ENCODE data around the gene MPP2. TPM values are rescaled to one million over a fixed set of nuclear protein-coding genes. Genes with fewer than 3 reads are reported as not detected.
"Not testable (repeated sequence)": the region's sequence is repeated elsewhere in the genome, so short reads cannot be mapped to it uniquely, and the experiment has no call there.

The MPP2 gene
- total RNA-seq, 3 donors from 2014 or later (not counting 1 experiment from before 2014, with no cell fraction given), result 0.75 to 2.0 (median 0.85) TPM

DNA sequence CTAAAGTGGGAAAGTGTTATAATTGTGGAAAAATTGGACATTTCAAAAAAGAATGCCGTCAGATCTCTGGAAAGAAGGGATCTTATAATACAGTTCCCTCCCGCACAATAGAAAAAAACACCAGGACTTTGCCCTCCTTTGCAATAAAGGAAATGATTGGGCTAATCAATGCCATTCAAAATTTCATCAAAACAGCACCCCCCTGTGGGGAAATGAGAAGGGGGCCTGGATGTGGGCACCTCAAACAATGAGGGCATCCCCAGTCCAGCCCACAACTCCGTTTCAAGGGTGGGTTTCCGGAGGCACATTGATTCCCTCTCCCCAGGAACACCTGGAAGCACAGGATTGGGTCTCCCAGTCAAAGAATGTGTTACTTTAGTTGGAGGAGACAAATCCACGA, 34.2 kb downstream of the MPP2 start:
- ATAC-seq (no peak), DNase-seq (no peak)
- H3K27me3 ChIP-seq (ENCODE audit: control insufficient read depth, insufficient read depth, low read length), result peaks cover 6% of the 10 kb centered on the region
- peaks cover 17 to 47% of the 10 kb centered on the region in 2 donors for H3K27me3 Mint-ChIP-seq (ENCODE audit: low read depth in 2 of 2)
- no peak overlapping the region for H3K27ac ChIP-seq (ENCODE audit: low read length)
- H3K4me3 Mint-ChIP-seq, result no peak overlapping the region
- WGBS (ENCODE audit: insufficient coverage), result 68% methylated on average over 4 of the region's 5 CpGs
- no peak for TF ChIP-seq CTCF (IDR thresholded peaks at IDR 0.05)
- no peak overlapping the region for H3K4me3 ChIP-seq (ENCODE audit: low read length)
- intact Hi-C loops (cut with micrococcal nuclease), result no loop called here
- H3K36me3 Mint-ChIP-seq, result no peaks in the 10 kb centered on the region
- no peaks in the 10 kb centered on the region for H3K4me1 ChIP-seq (ENCODE audit: control insufficient read depth, insufficient read depth, low read length)
- H3K27ac Mint-ChIP-seq, result no peak overlapping the region
- no peaks in the 10 kb centered on the region for H3K9me3 ChIP-seq (ENCODE audit: control insufficient read depth, insufficient read depth, low read length)
- no peaks in the 10 kb centered on the region for H3K9me3 Mint-ChIP-seq
- no peaks in the 10 kb centered on the region for H3K36me3 ChIP-seq (ENCODE audit: control insufficient read depth, insufficient read depth, low read length)
- H3K4me1 Mint-ChIP-seq, result no peaks in the 10 kb centered on the region

GRCh38 chr17:43871946-43872690, 35.2 kb downstream of the MPP2 start:
- H3K9me3 ChIP-seq (ENCODE audit: control insufficient read depth, insufficient read depth, low read length), result no peaks in the 10 kb centered on the region
- Mint-ChIP-seq H3K27ac (no peak overlapping the region), H3K4me1 (no peaks in the 10 kb centered on the region), H3K27me3 (ENCODE audit: low read depth in 2 of 2) (peaks cover 19 to 47% of the 10 kb centered on the region in 2 donors), H3K9me3 (no peaks in the 10 kb centered on the region), H3K4me3 (no peak overlapping the region), H3K36me3 (no peaks in the 10 kb centered on the region)
- 84% methylated on average over 14 of the region's 14 CpGs for WGBS (ENCODE audit: insufficient coverage)
- intact Hi-C loops (cut with micrococcal nuclease), result no loop called here
- DNase-seq, result no peak
- no peak overlapping the region for H3K4me3 ChIP-seq (ENCODE audit: low read length)
- ATAC-seq, result no peak
- H3K27me3 ChIP-seq (ENCODE audit: control insufficient read depth, insufficient read depth, low read length), result peaks cover 6% of the 10 kb centered on the region
- H3K27ac ChIP-seq (ENCODE audit: low read length), result no peak overlapping the region
- H3K4me1 ChIP-seq (ENCODE audit: control insufficient read depth, insufficient read depth, low read length), result no peaks in the 10 kb centered on the region
- H3K36me3 ChIP-seq (ENCODE audit: control insufficient read depth, insufficient read depth, low read length), result no peaks in the 10 kb centered on the region
- TF ChIP-seq CTCF (IDR thresholded peaks at IDR 0.05), result no peak

- H3K36me3 Mint-ChIP-seq; H3K4me3 ChIP-seq (ENCODE audit: low read length); H3K27me3 ChIP-seq (ENCODE audit: control insufficient read depth, insufficient read depth, low read length); H3K4me1 ChIP-seq (ENCODE audit: control insufficient read depth, insufficient read depth, low read length); intact Hi-C loops (cut with micrococcal nuclease); H3K9me3 Mint-ChIP-seq; H3K36me3 ChIP-seq (ENCODE audit: control insufficient read depth, insufficient read depth, low read length); DNase-seq; H3K9me3 ChIP-seq (ENCODE audit: control insufficient read depth, insufficient read depth, low read length); ATAC-seq; H3K27ac ChIP-seq (ENCODE audit: low read length); H3K4me1 Mint-ChIP-seq; H3K27ac Mint-ChIP-seq; H3K4me3 Mint-ChIP-seq: not testable (repeated sequence)
- peaks cover 16 to 38% of the 10 kb centered on the region in 2 donors for H3K27me3 Mint-ChIP-seq (ENCODE audit: low read depth in 2 of 2)
- WGBS (ENCODE audit: insufficient coverage), result 73% methylated on average over 6 of the region's 6 CpGs
Measured at GRCh38 chr17:43869031-43869430, 38.3 kb downstream of the MPP2 start.

DNA sequence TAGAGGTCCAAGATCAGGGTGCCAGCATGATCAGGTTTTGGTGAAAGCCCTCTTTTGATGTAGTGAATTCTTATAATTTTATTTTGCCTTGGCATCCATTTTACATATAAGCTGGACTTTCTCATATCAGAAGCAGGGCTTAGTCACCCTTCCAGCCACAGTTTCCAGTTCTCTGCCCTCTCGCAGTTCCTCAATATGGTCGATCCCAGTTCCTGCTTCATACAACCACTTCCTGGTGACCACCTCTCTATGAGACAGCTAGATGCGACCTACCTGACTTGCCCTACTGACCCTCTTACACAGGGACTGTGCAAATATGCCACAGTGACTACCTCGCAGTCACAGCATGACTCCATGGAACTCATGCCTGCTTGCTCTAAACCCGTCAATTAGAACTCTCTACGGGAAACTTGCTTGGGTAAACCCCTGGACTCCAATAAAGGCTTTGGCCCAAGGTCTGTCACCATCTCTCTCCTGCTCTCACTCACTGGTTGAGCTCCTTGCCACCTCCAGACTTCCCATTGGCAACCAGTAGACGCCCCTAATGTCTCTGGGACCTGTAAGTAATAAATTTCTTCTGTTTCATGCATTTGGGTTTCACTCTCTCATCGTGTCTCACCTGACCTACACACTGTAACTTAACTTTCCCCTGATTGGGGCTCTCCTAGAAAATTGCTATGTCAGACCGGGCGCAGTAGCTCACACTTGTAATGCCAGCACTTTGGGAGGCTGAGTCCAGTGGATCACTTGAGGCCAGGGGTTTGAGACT, 38.9 kb downstream of the MPP2 start:
- Histone ChIP-seq H3K36me3 (ENCODE audit: control insufficient read depth, insufficient read depth, low read length) (no peaks in the 10 kb centered on the region), H3K27me3 (ENCODE audit: control insufficient read depth, insufficient read depth, low read length) (peaks cover 6% of the 10 kb centered on the region), H3K9me3 (ENCODE audit: control insufficient read depth, insufficient read depth, low read length) (no peaks in the 10 kb centered on the region), H3K4me1 (ENCODE audit: control insufficient read depth, insufficient read depth, low read length) (no peaks in the 10 kb centered on the region), H3K27ac (ENCODE audit: low read length) (no peak overlapping the region), H3K4me3 (ENCODE audit: low read length) (no peak overlapping the region)
- TF ChIP-seq CTCF (IDR thresholded peaks at IDR 0.05), result no peak
- H3K27ac Mint-ChIP-seq, result no peak overlapping the region
- WGBS (ENCODE audit: insufficient coverage), result 73% methylated on average over 10 of the region's 10 CpGs
- intact Hi-C loops (cut with micrococcal nuclease), result no loop called here
- no peaks in the 10 kb centered on the region for H3K9me3 Mint-ChIP-seq
- H3K27me3 Mint-ChIP-seq (ENCODE audit: low read depth in 2 of 2), result peaks cover 12 to 32% of the 10 kb centered on the region in 2 donors
- no peak for ATAC-seq
- DNase-seq, result no peak
- H3K4me3 Mint-ChIP-seq, result no peak overlapping the region
- H3K4me1 Mint-ChIP-seq, result no peaks in the 10 kb centered on the region
- no peaks in the 10 kb centered on the region for H3K36me3 Mint-ChIP-seq

Measured in natural killer cell (primary cell).